OCI-M1 (cell line): ENCODE results near the gene ARL14EP.
A peak's percentile ranks its signal among the peaks of the same experiment; 100 is the strongest.

ENCODE experiments used
- DNase-seq: peaks from one replicate; lab custom pipeline; 2025; lab: John Stamatoyannopoulos, UW

The ARL14EP gene

DNA sequence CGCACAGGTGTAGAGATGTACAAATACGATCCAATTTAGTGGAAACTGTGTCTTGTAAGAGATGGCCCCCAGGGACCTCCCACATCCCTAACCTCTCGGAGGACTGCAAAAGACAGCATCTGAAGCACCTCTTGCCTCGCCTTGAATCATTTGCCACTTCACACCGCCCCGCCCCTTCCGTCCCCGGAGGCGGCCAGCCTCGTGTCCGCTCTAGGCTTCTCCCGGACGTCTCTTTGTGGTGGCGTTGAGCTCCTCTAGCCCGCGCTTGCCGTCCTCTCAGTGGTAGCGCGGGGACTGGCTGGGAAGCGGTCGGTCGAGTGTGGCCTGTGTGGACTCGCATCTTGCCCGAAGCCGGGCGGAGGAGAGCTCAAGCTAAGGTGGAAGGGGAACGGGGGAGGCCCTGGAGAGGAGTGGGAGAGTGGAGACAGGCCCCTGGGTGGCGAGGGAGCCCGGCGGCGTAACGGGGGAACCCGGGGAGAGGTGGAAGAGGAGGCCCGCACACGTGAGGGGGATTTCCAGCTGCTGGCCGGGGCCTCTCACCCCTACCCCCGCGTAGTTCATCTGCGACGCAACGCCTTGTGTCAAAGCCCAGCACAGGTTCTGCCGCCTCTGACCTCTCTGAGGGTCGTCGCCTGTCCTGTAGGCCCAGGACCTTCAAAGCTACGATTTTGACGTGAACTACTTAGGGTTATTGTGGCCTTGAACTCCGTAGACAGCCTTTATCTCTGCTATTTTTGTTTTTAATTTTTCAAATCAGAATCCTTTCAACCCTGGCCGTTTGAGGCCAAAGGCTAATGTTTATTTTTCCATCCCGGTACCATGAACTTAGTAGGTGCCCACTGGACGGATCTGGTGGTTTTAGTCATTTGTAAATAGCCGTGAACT is at the start of gene ARL14EP:
TSS of gene ARL14EP (plus strand) at position 279 of the 885 bp plus-strand sequence. CDS start 7,845 bp downstream, outside the sequence.
- peak; percentile 96 for DNase-seq

DNA sequence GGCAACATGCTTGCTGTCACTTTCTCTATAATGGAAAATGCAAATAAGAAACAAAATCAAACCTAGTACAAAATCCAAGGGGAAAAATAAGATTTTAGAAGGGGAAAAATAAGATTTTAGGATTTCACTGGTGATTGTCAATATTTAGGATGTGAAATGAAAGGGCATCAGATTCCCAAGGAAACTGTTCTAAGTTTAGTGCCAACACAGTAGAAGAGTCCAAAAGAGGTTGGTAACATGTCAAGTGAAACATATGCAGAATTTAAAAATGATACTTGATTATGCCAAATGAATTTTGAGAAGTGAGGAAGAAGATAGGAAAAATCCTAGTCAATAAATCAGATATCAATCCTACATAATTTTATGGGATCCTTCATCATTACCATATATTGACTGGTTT is 45.7 kb upstream of the ARL14EP start:
- DNase-seq, result no peak

DNA sequence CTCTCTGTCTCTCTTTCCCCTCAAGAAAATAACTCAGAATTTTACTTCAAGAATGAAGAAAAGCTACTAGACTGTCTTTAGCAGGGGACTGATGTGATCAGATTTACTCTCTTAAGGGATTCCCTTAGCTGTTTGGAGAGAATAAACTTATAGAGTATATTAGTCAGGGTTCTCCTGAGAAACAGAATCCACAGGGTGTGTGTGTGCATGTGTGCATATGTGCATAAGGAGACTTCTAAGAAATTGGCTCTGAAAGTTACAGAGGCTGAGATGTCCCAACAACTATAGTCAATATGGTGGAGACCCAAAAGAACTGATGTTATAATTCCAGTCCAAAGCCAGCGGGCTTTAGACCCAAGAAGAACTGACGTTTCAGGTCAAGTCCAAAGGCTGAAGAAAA is 43.1 kb upstream of the ARL14EP start:
- DNase-seq, result no peak

DNA sequence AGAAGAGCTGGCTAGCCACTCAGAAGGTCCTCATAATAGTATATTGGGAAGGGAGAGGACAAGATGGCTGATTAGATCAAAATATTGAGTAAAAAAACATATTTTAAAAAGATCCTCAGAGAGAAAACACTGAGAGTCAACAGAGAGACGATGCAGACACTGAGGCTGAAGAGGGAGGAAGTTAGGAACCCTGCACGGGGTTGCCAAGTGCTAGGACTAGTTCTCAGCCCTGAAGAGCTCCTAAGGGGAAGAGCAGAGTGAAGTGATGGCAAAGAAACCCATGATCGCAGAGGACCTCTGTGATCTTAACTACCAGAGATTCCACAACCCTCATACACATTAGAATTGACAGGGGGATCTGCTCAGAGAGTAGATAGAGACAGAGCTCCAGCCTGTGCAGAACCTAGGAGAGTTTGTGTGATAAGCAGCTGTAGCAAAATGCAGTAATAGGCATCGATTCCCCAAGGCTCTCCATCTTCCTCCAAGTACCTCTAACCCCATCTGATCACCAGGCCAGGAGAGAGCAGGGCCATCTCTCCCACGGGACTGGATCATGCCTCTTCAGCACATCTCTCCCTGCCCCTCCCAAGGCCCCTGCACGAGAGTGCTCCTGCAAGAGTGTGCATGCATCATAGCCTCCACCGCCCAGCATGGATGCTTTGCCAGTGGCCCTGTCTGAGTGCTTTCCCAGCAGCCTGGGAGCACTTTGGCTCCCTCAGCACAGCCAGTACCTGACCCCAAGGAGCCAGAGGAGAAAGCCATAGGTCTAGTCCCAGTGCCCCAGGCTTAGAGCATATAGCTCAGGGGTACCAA is 41.2 kb upstream of the ARL14EP start:
- DNase-seq, result no peak

GRCh38 chr11:30282289-30282631 is 40.6 kb upstream of the ARL14EP start:
- DNase-seq, result no peak

- no peak for DNase-seq
Measured at GRCh38 chr11:30284836-30285235, 38.1 kb upstream of the ARL14EP start.

DNA sequence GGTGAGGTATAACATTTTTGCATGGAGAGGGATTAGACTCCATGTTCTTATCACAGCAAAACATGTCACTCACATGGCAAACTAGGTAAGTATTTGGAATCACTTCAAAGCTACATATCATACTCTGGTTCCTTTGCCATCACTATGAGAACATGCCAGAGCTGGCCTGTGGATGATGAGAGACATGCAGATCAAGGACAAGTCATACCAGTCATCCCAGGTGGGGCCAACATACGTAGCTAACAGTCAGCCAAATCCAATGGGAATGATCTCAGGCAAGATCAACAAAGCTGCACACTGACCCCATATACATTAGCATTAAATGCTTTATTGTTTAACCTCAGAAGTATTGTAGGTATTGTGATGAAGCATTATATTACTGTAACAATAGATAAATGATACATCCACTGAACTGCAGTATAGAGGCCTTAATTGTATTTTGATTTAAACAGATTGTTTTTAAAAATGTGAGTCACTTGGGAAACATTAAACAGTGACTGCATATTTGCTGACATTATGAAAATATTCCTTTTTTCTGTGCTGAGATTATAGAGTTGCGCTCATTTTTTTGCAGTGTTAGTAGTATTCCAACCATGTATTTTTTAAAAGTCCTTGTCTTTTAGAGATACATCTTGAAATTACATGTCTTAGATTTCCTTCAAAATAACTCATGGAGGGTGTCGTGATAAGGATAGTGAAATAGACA is 37.3 kb upstream of the ARL14EP start:
- DNase-seq, result no peak

- DNase-seq, result no peak
Measured at GRCh38 chr11:30291331-30291730, 31.6 kb upstream of the ARL14EP start.

DNA sequence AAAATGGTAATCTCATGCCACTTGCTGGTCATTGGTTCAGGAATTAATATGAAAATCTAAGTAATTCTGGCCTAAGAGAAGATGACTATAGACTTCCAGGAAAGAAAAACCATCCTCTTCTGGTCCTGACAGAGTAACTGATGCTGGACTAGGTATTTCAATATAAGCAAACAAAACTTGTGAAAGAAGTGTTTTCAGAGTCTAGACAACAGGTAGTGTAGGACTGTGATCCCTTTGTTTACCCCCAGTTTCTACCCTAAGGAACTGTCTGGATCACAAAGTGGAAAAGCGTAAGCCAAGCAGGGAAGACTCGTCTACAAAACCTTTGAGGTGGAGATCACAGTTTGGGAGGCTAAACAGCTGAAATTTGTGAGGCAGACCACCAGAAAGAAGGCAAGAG is 30.4 kb upstream of the ARL14EP start:
- DNase-seq, result no peak

- no peak for DNase-seq
Measured at GRCh38 chr11:30295178-30295885, 27.6 kb upstream of the ARL14EP start.

DNA sequence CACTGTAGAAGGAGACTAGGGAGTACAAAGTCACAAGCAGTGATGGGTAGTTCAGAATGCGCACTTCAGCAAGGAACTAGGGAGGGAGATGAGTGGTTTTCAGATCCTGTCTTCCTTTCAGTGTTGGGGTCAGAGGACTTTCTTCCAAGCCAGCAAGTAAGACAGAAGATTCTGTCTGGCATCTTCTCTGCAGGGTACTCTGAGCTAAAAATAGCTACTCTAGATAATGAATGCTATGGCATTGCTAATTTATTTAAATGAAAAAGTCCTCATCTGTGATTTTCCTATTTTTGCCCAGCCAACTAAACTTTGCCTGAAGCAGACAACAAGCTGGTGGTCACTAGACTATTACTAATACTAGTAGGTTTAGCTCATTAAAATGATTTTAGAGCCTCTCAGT is 18.3 kb upstream of the ARL14EP start:
- DNase-seq, result no peak

DNA sequence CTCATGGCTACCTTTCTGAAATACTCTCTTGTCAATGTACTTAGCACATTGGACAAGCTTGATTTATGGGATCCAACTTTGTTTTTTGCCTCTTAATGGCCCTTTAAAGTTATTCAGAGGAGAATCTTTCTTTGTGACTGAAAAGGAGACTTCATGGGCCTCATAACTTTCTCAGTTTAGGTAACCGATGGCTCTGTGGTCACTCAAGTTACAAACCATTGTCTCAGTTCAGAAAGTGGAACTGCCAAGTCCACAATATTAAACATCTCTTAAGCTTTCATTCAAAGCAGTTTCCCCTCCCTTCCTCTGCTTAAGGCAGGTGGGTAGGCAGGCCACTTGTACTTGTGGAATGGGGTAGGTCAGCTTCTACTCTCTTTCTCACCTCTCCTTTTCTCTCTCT is 12.3 kb upstream of the ARL14EP start:
- DNase-seq, result no peak

GRCh38 chr11:30311189-30311588 is 11.7 kb upstream of the ARL14EP start:
- DNase-seq, result no peak

DNA sequence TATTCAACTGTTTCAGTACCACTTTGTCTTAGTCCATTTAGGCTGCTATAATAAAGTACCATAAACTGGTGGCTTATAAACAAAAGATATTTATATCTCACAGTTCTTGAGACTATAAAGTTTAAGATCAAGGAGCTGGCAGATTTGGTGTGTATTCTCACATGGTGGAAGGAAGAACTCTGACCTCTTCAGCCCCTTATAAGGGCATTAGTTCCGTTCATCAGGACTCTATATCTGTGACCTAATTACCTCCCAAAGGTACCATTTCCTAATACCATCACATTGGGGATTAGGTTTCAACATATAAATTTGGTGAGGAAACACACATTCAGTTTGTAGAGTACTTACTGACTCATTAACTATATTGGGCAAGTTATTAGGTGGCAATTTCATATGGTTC is 10.7 kb upstream of the ARL14EP start:
- DNase-seq, result no peak

- DNase-seq, result no peak
Measured at GRCh38 chr11:30313580-30313979, 9.3 kb upstream of the ARL14EP start.

- DNase-seq, result peak; percentile 4
Measured at GRCh38 chr11:30314625-30315024, 8.3 kb upstream of the ARL14EP start.

- no peak for DNase-seq
Measured at GRCh38 chr11:30316237-30316636, 6.7 kb upstream of the ARL14EP start.

GRCh38 chr11:30317030-30317429 is 5.9 kb upstream of the ARL14EP start:
- DNase-seq, result no peak

- no peak for DNase-seq
Measured at GRCh38 chr11:30321321-30321720, 1.6 kb upstream of the ARL14EP start.

DNA sequence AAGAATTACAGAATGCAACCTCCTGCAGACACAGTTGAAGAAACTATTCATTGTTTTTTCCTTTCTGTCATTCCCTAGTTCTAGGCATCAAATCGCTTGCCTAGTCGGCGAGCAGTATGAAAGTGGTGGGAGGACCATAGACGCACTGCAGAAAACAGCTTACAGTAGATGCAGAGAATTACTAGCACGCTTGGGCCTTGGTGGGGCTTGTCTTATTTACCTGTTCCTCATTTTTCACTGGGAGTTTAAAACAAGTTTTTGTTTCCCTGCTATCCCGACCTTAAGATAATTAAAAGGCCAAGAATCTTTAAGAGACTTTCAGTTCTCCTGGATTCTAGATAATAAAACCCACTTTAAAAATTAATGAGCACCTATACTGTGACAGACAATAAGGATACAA is 713 bp upstream of the ARL14EP start:
- no peak for DNase-seq

DNA sequence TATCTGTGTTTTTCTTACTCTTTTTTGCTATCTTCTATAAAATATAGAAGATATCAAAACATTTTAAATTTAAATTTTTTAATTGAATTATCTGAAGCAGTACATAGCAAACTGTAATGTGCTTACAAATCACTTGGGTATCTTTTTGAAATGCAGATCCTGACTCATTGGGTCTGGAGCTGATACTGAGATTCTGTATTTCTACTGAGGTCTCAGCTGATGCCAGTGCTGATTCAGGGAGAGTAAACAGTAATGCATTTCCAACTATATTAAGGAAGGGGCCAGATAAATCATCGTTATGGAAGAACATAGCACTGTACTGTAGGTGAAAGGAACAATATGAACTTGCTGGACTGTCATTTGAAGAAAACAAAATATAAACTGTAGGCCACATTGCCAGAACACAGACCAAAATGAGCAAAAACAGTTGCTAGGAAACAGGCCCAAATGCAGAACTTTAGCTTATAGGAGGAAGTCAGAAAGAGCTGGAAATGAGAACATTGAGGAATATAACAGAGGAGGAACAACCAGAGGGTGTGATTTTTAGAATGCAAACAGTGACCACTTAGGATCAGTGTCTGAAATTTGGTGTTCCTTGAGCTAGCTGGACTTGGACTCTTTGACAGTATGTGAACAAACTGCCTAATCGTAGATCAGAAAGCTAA is 3.3 kb downstream of the ARL14EP start:
- DNase-seq, result peak; percentile 22
